HG03108 (cell line): ENCODE results near the gene PTPRM.

ENCODE experiments used
- ATAC-seq: cut with Tn5 transposase; IDR thresholded peaks from one replicate; pipeline ENCODE4 v1.9.1; 2021; ENCODE audit warnings: moderate library complexity; ENCODE audit not compliant: unreplicated experiment

Gene PTPRM

GRCh38 chr18:8260319-8260718 lies 693.2 kb downstream of the PTPRM start:
- no peak for ATAC-seq

GRCh38 chr18:8260827-8261226 lies 693.7 kb downstream of the PTPRM start:
- no peak for ATAC-seq

- ATAC-seq: no peak
These were observed 694.6 kb downstream of the PTPRM start for GRCh38 chr18:8261651-8262091.

GRCh38 chr18:8262221-8262620 lies 695.1 kb downstream of the PTPRM start:
- no peak for ATAC-seq

- no peak for ATAC-seq
These were observed 697.0 kb downstream of the PTPRM start for GRCh38 chr18:8264116-8264515.

GRCh38 chr18:8264861-8265411 lies 697.8 kb downstream of the PTPRM start:
- no peak for ATAC-seq

GRCh38 chr18:8272254-8272653 lies 705.1 kb downstream of the PTPRM start:
- ATAC-seq: no peak

- no peak for ATAC-seq
These were observed 707.3 kb downstream of the PTPRM start for GRCh38 chr18:8274370-8274769.

- ATAC-seq: no peak
These were observed 709.3 kb downstream of the PTPRM start for GRCh38 chr18:8276406-8276805.

- ATAC-seq: no peak
These were observed 710.2 kb downstream of the PTPRM start for GRCh38 chr18:8277270-8277669.

- ATAC-seq: no peak
These were observed 712.2 kb downstream of the PTPRM start for GRCh38 chr18:8279346-8279745.

GRCh38 chr18:8279781-8280330 lies 712.7 kb downstream of the PTPRM start:
- ATAC-seq: no peak

- no peak for ATAC-seq
These were observed 716.9 kb downstream of the PTPRM start for GRCh38 chr18:8283891-8284585.

GRCh38 chr18:8286303-8286702 lies 719.2 kb downstream of the PTPRM start:
- ATAC-seq: no peak

- no peak for ATAC-seq
These were observed 720.2 kb downstream of the PTPRM start for GRCh38 chr18:8287196-8287885.

GRCh38 chr18:8288472-8289195 lies 721.5 kb downstream of the PTPRM start:
- ATAC-seq: no peak

- ATAC-seq: no peak
These were observed 723.3 kb downstream of the PTPRM start for GRCh38 chr18:8290435-8290834.

- no peak for ATAC-seq
These were observed 723.8 kb downstream of the PTPRM start for GRCh38 chr18:8290913-8291312.

- no peak for ATAC-seq
These were observed 726.1 kb downstream of the PTPRM start for GRCh38 chr18:8293184-8293583.

GRCh38 chr18:8296886-8297616 lies 729.9 kb downstream of the PTPRM start:
- no peak for ATAC-seq

- ATAC-seq: no peak
These were observed 731.1 kb downstream of the PTPRM start for GRCh38 chr18:8298186-8298585.
